GM10248 (cell line): ENCODE results near the gene GRAMD4.

ENCODE experiments used
- CTCF ChIA-PET: fragments of 300-600 bp; sonication (Branson Sonifier 250); formaldehyde crosslinking; extraction: SDS; loops from one replicate; lab custom pipeline; 2021; ENCODE audit warnings: antibody characterized with exemption; lab: Yijun Ruan, JAX
- POLR2A ChIA-PET: fragments of 350-650 bp; sonication (Branson Sonifier 250); formaldehyde crosslinking; extraction: SDS; loops from one replicate; lab custom pipeline; 2020; ENCODE audit warnings: antibody characterized with exemption; lab: Yijun Ruan, JAX
- DNase-seq: peaks from one replicate; pipeline ENCODE4 v3.0.0; 2012; ENCODE audit errors: extremely low spot score
- TF ChIP-seq, protein P1 (sequence below): IDR thresholded peaks from 2 replicates; pipeline ENCODE4 v1.5.1; 2012; ENCODE audit warnings: mild to moderate bottlenecking, low read depth; ENCODE audit errors: extremely low read depth, missing control alignments, control extremely low read depth

The GRAMD4 gene

DNA sequence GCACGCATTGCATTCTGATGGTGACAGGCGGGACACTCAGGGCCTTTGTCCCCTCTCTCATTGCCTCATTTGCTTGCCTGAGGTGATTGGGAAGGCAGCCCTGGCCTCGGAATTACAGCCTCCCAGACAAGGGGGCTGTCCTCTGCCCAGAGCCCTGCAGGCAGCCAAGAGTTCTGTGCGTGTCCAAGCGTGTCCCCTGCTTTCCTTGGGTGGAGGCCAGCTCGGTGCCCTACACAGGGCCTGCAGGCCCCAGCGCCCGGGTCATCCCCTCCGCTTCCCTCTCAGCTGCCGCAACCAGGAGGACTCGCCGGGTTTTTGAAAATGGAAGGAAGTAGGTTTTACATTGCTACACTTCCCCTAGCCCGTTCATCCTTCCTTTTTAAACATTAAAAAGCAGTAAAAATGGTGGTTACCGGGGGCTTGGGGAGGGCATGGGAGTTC, 1.9 kb downstream of the GRAMD4 start:
- TF ChIP-seq, protein P1, sequence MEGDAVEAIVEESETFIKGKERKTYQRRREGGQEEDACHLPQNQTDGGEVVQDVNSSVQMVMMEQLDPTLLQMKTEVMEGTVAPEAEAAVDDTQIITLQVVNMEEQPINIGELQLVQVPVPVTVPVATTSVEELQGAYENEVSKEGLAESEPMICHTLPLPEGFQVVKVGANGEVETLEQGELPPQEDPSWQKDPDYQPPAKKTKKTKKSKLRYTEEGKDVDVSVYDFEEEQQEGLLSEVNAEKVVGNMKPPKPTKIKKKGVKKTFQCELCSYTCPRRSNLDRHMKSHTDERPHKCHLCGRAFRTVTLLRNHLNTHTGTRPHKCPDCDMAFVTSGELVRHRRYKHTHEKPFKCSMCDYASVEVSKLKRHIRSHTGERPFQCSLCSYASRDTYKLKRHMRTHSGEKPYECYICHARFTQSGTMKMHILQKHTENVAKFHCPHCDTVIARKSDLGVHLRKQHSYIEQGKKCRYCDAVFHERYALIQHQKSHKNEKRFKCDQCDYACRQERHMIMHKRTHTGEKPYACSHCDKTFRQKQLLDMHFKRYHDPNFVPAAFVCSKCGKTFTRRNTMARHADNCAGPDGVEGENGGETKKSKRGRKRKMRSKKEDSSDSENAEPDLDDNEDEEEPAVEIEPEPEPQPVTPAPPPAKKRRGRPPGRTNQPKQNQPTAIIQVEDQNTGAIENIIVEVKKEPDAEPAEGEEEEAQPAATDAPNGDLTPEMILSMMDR = no peak
- ChIA-PET POLR2A (no interaction called here), CTCF (no interaction called here)
- DNase-seq = no peak

DNA sequence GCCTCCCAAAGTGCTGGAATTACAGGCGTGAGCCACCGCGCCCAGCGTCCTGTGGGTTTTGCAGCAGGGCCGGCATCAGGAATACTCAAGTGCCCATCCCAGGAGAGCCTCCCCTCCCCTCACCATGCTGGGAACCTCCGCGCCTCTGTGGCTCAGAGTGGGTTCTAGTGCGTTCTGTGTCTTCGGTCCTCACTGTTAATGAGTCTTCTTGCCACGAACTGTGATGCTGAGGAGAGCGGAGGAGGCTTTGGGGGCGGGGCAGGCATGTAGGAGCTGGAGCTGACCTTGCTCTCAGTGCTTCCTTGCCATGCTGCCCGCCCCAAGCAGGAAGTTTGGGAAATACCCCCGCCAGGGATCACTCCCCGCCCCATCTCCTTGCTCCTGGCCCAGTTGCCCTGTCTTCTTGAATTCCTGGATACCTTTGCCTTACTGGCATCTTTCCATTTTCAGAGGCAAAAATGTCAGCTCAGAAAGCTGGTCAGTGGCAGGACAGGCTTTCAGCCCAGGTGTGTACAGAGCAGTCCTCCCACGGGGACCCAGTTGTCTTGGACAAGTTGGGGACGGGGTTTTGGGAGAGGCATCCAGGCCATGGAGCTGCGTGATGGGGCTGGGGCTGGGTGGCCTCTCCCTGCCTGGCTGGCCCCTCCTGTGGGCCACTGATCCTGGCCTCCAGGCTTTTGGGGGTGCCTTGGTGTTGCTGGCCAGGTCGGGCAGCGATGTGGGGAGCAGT, 5.1 kb downstream of the GRAMD4 start:
- ChIA-PET CTCF (no interaction called here), POLR2A (no interaction called here)
- TF ChIP-seq, protein P1 = no peak
- no peak for DNase-seq

DNA sequence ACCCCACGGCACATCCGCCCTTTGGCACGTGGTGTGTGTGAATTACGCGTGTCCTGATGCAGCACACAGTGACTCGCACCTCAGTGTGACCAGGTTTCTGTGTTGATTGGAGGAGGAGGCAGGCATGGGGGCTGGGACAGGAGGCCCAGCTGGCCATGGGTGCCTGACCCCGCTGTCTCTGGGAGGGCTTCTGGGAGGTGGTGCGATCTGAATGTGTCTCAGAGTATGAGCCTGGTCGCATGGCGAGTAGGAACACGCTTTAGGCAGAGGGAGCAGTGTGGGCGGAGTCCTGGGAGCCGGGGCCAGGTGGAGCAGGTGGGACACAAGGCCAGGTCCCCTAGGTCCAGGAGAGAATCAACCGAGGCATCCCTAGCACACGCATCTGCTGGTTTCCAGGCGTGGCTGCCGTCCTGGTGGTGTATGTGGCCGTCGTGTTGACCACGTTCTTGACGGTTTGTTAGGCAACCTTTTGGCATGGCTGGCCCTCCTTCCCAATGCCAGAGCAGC, 5.7 kb downstream of the GRAMD4 start:
- DNase-seq = no peak
- TF ChIP-seq, protein P1 = no peak
- POLR2A ChIA-PET = no interaction called here
- CTCF ChIA-PET = no interaction called here

DNA sequence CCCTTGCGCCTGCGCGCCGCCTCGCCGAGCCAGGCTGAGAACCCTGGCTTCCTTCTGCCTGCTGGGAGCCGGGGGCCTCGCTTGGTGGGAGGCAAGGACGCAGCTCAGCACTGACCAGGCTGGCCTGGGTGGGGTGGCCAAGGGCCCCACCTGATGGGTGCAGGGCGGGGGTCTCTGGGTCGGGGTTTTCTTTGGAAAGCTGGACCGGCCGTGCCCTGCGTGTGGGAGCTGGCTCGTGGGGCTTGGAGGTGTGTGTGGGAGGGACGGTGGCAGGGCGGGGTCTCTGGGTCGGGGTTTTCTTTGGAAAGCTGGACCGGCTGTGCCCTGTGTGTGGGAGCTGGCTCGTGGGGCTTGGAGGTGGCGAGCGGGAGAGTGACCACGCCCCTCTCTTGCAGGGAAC, 6.2 kb downstream of the GRAMD4 start:
- TF ChIP-seq, protein P1 = no peak
- no peak for DNase-seq
- POLR2A ChIA-PET = no interaction called here
- CTCF ChIA-PET = no interaction called here

DNA sequence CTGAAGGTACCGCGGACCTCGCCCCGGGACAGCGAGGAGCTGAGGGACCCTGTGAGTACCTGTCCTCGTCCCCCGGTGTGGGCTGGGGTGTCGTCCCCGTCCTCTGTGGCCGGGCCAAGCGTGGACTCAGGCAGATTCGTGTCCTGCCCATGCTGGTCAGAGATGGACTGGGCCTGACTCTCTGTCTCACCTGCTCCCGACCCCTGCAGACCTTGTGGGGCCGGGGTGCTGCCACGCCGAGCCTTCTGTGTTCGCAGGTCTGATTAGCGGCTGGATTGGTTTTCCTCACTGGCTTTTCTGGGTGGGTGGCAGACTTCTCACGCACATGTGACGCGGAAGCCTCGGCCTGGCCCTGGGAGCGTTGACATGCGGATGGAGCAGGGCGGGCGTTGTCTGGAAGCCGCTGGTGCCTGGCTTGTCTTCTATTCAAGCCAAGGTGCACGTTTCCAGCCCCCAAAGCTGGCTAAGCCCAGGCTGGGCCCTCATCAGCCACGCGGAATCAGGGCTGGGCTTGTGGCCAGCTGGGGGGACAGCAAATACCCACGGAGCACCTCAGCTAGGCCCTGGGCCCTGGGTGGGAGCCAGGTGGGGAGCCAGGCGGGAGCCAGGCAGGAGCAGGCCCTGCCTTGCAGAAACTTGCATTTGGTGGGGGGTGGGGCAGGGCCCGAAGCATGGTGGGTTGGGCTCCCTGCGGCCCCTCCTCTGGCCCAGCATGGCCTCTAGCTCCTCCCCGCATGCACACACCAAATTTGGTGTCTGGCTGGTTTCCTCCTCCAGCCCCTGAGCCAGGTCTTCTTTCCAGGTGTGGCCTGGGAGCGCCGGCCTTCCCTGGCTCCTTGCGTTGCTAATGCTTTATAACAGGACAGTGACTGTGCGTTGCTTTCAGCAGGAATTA, 7.0 kb downstream of the GRAMD4 start:
- DNase-seq = no peak
- TF ChIP-seq, protein P1 = no peak
- ChIA-PET POLR2A (no interaction called here), CTCF (no interaction called here)

DNA sequence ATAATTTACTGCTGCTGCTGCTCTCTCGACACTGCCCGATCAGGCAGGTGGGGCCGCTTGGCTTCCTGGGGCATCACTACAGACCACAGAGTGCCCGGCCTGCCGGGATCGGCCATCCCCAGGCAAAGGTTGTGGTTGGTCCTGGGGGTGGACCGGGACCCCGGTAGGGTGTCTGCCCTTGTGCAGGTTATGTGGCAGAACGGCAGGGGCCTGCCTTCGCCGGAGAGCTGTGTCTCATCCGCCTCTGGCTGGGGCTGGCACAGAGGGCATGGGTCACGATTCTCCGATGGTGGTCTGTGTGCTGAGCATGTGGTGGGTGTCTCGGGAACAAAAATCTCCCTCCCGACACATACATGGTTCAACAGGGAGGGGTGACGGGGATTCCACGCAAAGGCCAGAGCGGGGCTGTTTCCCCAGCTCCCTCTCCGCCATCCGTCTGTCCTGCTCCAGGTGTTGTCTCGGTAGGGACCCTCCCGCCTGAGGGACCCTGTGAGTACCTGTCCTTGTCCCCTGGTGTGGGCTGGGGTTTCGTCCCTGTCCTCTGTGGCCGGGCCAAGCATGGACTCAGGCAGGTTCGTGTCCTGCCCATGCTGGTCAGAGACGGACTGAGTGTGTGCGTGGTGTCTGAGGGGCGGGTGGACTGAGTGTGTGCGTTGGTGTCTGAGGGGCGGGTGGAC, 7.8 kb downstream of the GRAMD4 start:
- CTCF ChIA-PET = no interaction called here
- POLR2A ChIA-PET = no interaction called here
- TF ChIP-seq, protein P1 = no peak

More for the DNA sequence above, 7.8 kb downstream of the GRAMD4 start:
- DNase-seq = no peak
